PC-3 (cell line): ENCODE measurements around the gene MAN2B1. TPM values are rescaled to one million over a fixed set of nuclear protein-coding genes. Genes with fewer than 3 reads are reported as not detected.
A peak's percentile ranks its signal among the peaks of the same experiment; 100 is the strongest.

ENCODE experiments used
- ATAC-seq: fragments of 200-7000 bp; cut with Tn5 transposase; 2 replicates; pipeline ENCODE4 v1.9.1; 2020; ENCODE audit warnings: mild to moderate bottlenecking, moderate library complexity
- BruUV-seq: library from RNA; stranded (reverse); fragments of 400-500 nt; replicated peaks from 2 replicates; lab custom pipeline; 2021; lab: Mats Ljungman, UMichigan
- CTCF ChIA-PET: fragments of 300-600 bp; sonication (Branson Sonifier 250); formaldehyde crosslinking; loops from one replicate; lab custom pipeline; 2022; ENCODE audit warnings: antibody characterized with exemption; lab: Charles Lee
- POLR2A ChIA-PET: fragments of 300-600 bp; sonication (Branson Sonifier 250); formaldehyde crosslinking; loops from one replicate; lab custom pipeline; 2022; ENCODE audit warnings: antibody characterized with exemption; ENCODE audit not compliant: unreplicated experiment; lab: Charles Lee
- DNase-seq: peaks from one replicate; pipeline ENCODE4 v3.0.0-alpha.2; 2015
- H2AFZ ChIP-seq: fragments of 300-600 bp; sonication (generic); 2 replicates; pipeline ENCODE4 v1.6.0; 2016; ENCODE audit warnings: antibody characterized with exemption, low read length
- H3F3A ChIP-seq: fragments of 300-600 bp; sonication (generic); one replicate; pipeline ENCODE4 v1.6.0; 2017; ENCODE audit warnings: antibody characterized with exemption, low read length, control low read depth, mild to moderate bottlenecking; ENCODE audit not compliant: unreplicated experiment
- H3K27ac ChIP-seq: fragments of 300-600 bp; sonication (generic); 2 replicates; pipeline ENCODE4 v1.5.1; 2016; ENCODE audit warnings: mild to moderate bottlenecking, low read length
- H3K27me3 ChIP-seq: fragments of 300-600 bp; sonication (generic); 2 replicates; pipeline ENCODE4 v1.6.1; 2016; ENCODE audit warnings: low read length, mixed read lengths
- H3K36me3 ChIP-seq: fragments of 300-600 bp; sonication (generic); 2 replicates; pipeline ENCODE4 v1.6.1; 2016; ENCODE audit warnings: low read depth, mixed run types, low read length, mixed read lengths
- H3K4me1 ChIP-seq: fragments of 300-600 bp; sonication (generic); 2 replicates; pipeline ENCODE4 v1.5.1; 2016; ENCODE audit warnings: low read length; ENCODE audit not compliant: insufficient read depth
- H3K4me2 ChIP-seq: fragments of 300-600 bp; sonication (generic); 2 replicates; pipeline ENCODE4 v1.6.0; 2016; ENCODE audit warnings: low read length
- H3K4me3 ChIP-seq: fragments of 300-600 bp; sonication (generic); 2 replicates; pipeline ENCODE4 v1.5.1; 2016; ENCODE audit warnings: mild to moderate bottlenecking, low read length, mixed read lengths
- H3K79me2 ChIP-seq: fragments of 300-600 bp; sonication (generic); 2 replicates; pipeline ENCODE4 v1.6.1; 2017; ENCODE audit warnings: low read length, mixed read lengths
- H3K9ac ChIP-seq: fragments of 300-600 bp; sonication (generic); 2 replicates; pipeline ENCODE4 v1.6.0; 2016; ENCODE audit warnings: mild to moderate bottlenecking, low read length
- H3K9me2 ChIP-seq: fragments of 300-600 bp; sonication (generic); replicated peaks from 2 replicates; pipeline ENCODE4 v1.6.1; 2016; ENCODE audit warnings: mixed run types, low read length, mixed read lengths
- H3K9me3 ChIP-seq: fragments of 300-600 bp; sonication (generic); 2 replicates; pipeline ENCODE4 v1.6.1; 2016; ENCODE audit warnings: low read length, mixed read lengths
- H4K20me1 ChIP-seq: fragments of 300-600 bp; sonication (generic); 2 replicates; pipeline ENCODE4 v1.6.1; 2016; ENCODE audit warnings: low read length, mixed read lengths
- CTCF ChIP-seq: fragments of 300-600 bp; sonication (generic); conservative IDR thresholded peaks from 2 replicates; pipeline ENCODE4 v1.5.1; 2017; ENCODE audit warnings: antibody characterized with exemption, low read depth, mild to moderate bottlenecking, low read length
- EZH2 ChIP-seq: fragments of 300-600 bp; sonication (generic); IDR thresholded peaks from one replicate; pipeline ENCODE4 v1.6.1; 2017; ENCODE audit warnings: antibody characterized with exemption, mild to moderate bottlenecking, low read length; ENCODE audit not compliant: unreplicated experiment
- EZH2phosphoT487 ChIP-seq: fragments of 300-600 bp; sonication (generic); IDR thresholded peaks from 2 replicates; pipeline ENCODE4 v1.6.1; 2018; ENCODE audit warnings: mild to moderate bottlenecking, antibody characterized with exemption, low read length, borderline replicate concordance
- intact Hi-C: fragments of 100-400 bp; cut with micrococcal nuclease; formaldehyde crosslinking; loops from 2 replicates; pipeline ENCODE4 v1.9.0; 2023
- total RNA-seq: library from RNA; depleted of rRNA; stranded (reverse); fragments of >200 nt; gene quantifications from 2 replicates; pipeline ENCODE4 v1.2.3, GENCODE V29; 2014

Gene MAN2B1
- total RNA-seq, 1 experiment from 2014 or later, result 67.5 TPM

GRCh38 chr19:12676928-12677327 lies 10.4 kb upstream of the MAN2B1 start:
- POLR2A ChIA-PET, result no interaction called here
- no peaks in the 10 kb centered on the region for H3K9me2 ChIP-seq
- peaks cover 25% of the 10 kb centered on the region for H3K79me2 ChIP-seq
- H3K9me3 ChIP-seq, result no peaks in the 10 kb centered on the region
- H2AFZ ChIP-seq, result no peak overlapping the region
- H3K27me3 ChIP-seq, result no peaks in the 10 kb centered on the region
- no peak overlapping the region for H3K27ac ChIP-seq
- H3K4me3 ChIP-seq, result no peak overlapping the region
- H3K36me3 ChIP-seq, result peaks cover 46% of the 10 kb centered on the region
- CTCF ChIA-PET, result interaction anchor here (1.0 kb wide), 1 partner anchor 46 kb away, joined by 4 read pairs; no protein-coding TSS in a partner anchor
- no peak for TF ChIP-seq EZH2
- TF ChIP-seq CTCF, result no peak
- no peak for TF ChIP-seq EZH2phosphoT487
- BruUV-seq, result no TSS peak
- H3K4me2 ChIP-seq, result no peak overlapping the region
- no peaks in the 10 kb centered on the region for H3F3A ChIP-seq
- peaks cover 6% of the 10 kb centered on the region; the same call in 1 of the 2 replicates for H4K20me1 ChIP-seq
- intact Hi-C loops, result no loop called here
- ATAC-seq (no peak), DNase-seq (no peak)
- no peak overlapping the region for H3K9ac ChIP-seq
- H3K4me1 ChIP-seq, result no peaks in the 10 kb centered on the region

GRCh38 chr19:12676384-12676792 lies 9.8 kb upstream of the MAN2B1 start:
- ChIA-PET POLR2A (no interaction called here), CTCF (interaction anchor here (1.0 kb wide), 1 partner anchor 46 kb away, joined by 4 read pairs; no protein-coding TSS in a partner anchor)
- BruUV-seq, result no TSS peak
- ATAC-seq (peak; percentile 53), DNase-seq (peak; percentile 92)
- no peak overlapping the region for H3K4me2 ChIP-seq
- H3K27me3 ChIP-seq, result no peaks in the 10 kb centered on the region
- H3K9me3 ChIP-seq, result no peaks in the 10 kb centered on the region
- no peak for TF ChIP-seq EZH2
- peak; percentile 96 for TF ChIP-seq CTCF
- no peak overlapping the region for H3K4me3 ChIP-seq
- intact Hi-C loops, result no loop called here
- H3K4me1 ChIP-seq, result no peaks in the 10 kb centered on the region
- H3K36me3 ChIP-seq, result peaks cover 48% of the 10 kb centered on the region
- H3K27ac ChIP-seq, result no peak overlapping the region
- no peaks in the 10 kb centered on the region for H3K9me2 ChIP-seq
- H3K9ac ChIP-seq, result no peak overlapping the region
- no peaks in the 10 kb centered on the region for H3F3A ChIP-seq
- H4K20me1 ChIP-seq, result peaks cover 6% of the 10 kb centered on the region; the same call in 1 of the 2 replicates
- H3K79me2 ChIP-seq, result peaks cover 25% of the 10 kb centered on the region
- no peak overlapping the region for H2AFZ ChIP-seq

- Histone ChIP-seq H3K4me1 (no peaks in the 10 kb centered on the region), H3K27me3 (no peaks in the 10 kb centered on the region), H2AFZ (no peak overlapping the region), H3K36me3 (peaks cover 48% of the 10 kb centered on the region), H3K79me2 (peaks cover 26% of the 10 kb centered on the region), H3K4me3 (no peak overlapping the region), H3K27ac (no peak overlapping the region), H3K4me2 (no peak overlapping the region), H3K9me2 (no peaks in the 10 kb centered on the region), H4K20me1 (peaks cover 6% of the 10 kb centered on the region; the same call in 1 of the 2 replicates), H3F3A (no peaks in the 10 kb centered on the region), H3K9ac (no peak overlapping the region), H3K9me3 (no peaks in the 10 kb centered on the region)
- DNase-seq, result no peak
- CTCF ChIA-PET, result no interaction called here
- TF ChIP-seq EZH2 (no peak), EZH2phosphoT487 (no peak), CTCF (no peak)
- no peak for ATAC-seq
- intact Hi-C loops, result no loop called here
- BruUV-seq, result no TSS peak
- POLR2A ChIA-PET, result no interaction called here
Measured at GRCh38 chr19:12675940-12676339, 9.4 kb upstream of the MAN2B1 start.
